Gastroesophageal sphincter (tissue), 4 donors: ENCODE data around the gene ADAMTSL2. TPM values are rescaled to one million over a fixed set of nuclear protein-coding genes. Genes with fewer than 3 reads are reported as not detected.
A peak's percentile ranks its signal among the peaks of the same experiment; 100 is the strongest.

Source experiments
- ATAC-seq: fragments of 150-250 bp; one replicate; pipeline ENCODE4 v1.9.1; 2016; ENCODE audit warnings: mild to moderate bottlenecking, moderate library complexity
- H3K27ac ChIP-seq, 4 donors: fragments of 200-600 bp; sonication (generic) in 3 of 4; 1 replicate in 3 of 4; 2 replicates in 1 of 4; pipeline ENCODE4 v1.5.1; 2016 to 2019
- H3K27me3 ChIP-seq: fragments of 200-600 bp; sonication (generic); one replicate; pipeline ENCODE4 v1.5.1; 2019
- H3K36me3 ChIP-seq, 2 donors: fragments of 200-600 bp; sonication (generic); one replicate each; pipeline ENCODE4 v1.5.1; 2019; ENCODE audit warnings: control low read depth in 1 of 2
- H3K4me1 ChIP-seq, 3 donors: fragments of 200-600 bp; sonication (generic); 1 replicate in 2 of 3; 2 replicates in 1 of 3; pipeline ENCODE4 v1.5.1; 2016 to 2019; ENCODE audit warnings: control low read depth in 2 of 3
- H3K4me3 ChIP-seq, 2 donors: fragments of 200-600 bp; sonication (generic); one replicate each; pipeline ENCODE4 v1.5.1; 2019; ENCODE audit warnings: mild to moderate bottlenecking in 1 of 2, moderate library complexity in 1 of 2
- H3K9me3 ChIP-seq, 3 donors: fragments of 200-600 bp; sonication (generic); one replicate each; pipeline ENCODE4 v1.5.1; 2017 to 2019; ENCODE audit warnings: control low read depth in 2 of 3
- CTCF ChIP-seq, 4 experiments: fragments of 200-600 bp in 2 of 4; fragments of 450-650 bp in 2 of 4; sonication (generic) in 1 of 4; IDR thresholded peaks; one replicate each; pipeline ENCODE4 v1.5.1; 2017 to 2019; ENCODE audit warnings: antibody characterized with exemption in 4 of 4, mild to moderate bottlenecking in 2 of 4, moderate library complexity in 2 of 4
- EP300 ChIP-seq: sonication (generic); formaldehyde crosslinking; IDR thresholded peaks from one replicate; pipeline ENCODE4 v1.6.1; 2017; ENCODE audit warnings: antibody characterized with exemption, mild to moderate bottlenecking
- POLR2A ChIP-seq, 2 donors: fragments of 450-650 bp; IDR thresholded peaks; one replicate each; pipeline ENCODE4 v1.6.1; 2017; ENCODE audit warnings: antibody characterized with exemption in 2 of 2, mild to moderate bottlenecking in 2 of 2, moderate library complexity in 1 of 2
- POLR2AphosphoS5 ChIP-seq: sonication (generic); formaldehyde crosslinking; IDR thresholded peaks from one replicate; pipeline ENCODE4 v1.6.1; 2017; ENCODE audit warnings: antibody characterized with exemption
- WGBS, 2 donors: methylation state at CpG; one replicate each; pipeline ENCODE4 v1.1.5; 2018; ENCODE audit warnings: low coverage in 1 of 2; 5-methylcytosine and 5-hydroxymethylcytosine counted together
- total RNA-seq, 4 donors: library from RNA; depleted of rRNA; stranded (reverse); fragments of >200 nt; gene quantifications; one replicate each; pipeline ENCODE4 v1.1.0, GENCODE V29; 2016

ADAMTSL2 gene
- total RNA-seq, 4 donors from 2014 or later, result 2.0 to 5.8 (median 3.1) TPM

- Histone ChIP-seq H3K27me3 (peaks cover 12% of the 10 kb centered on the region), H3K36me3 (peaks cover 0 to 23% of the 10 kb centered on the region in 2 donors), H3K4me3 (peak overlapping the region in 1 of 2 donors; percentile 6), H3K27ac (peak overlapping the region in 3 of 4 donors; percentile 59 to 67 (median 63)), H3K9me3 (no peaks in the 10 kb centered on the region), H3K4me1 (peaks cover 0 to 48% (median 20%) of the 10 kb centered on the region in 3 donors)
- no peak for ATAC-seq
- no peak for TF ChIP-seq EP300
- TF ChIP-seq POLR2AphosphoS5, result no peak
- TF ChIP-seq POLR2A (IDR thresholded peaks at IDR 0.05), result no peak
- TF ChIP-seq CTCF (IDR thresholded peaks at IDR 0.05), result no peak
- 39 to 42% methylated on average over 13 to 22 of the region's 31 CpGs for WGBS, 2 donors
Observed at GRCh38 chr9:133558191-133559126, 24.0 kb downstream of the ADAMTSL2 start.

- no peak for ATAC-seq
- peak overlapping the region in 3 of 4 donors; percentile 31 to 59 (median 31) for H3K27ac ChIP-seq
- peaks cover 0 to 58% (median 26%) of the 10 kb centered on the region in 3 donors for H3K4me1 ChIP-seq
- TF ChIP-seq POLR2A (IDR thresholded peaks at IDR 0.05), result no peak
- TF ChIP-seq POLR2AphosphoS5, result no peak
- no peak for TF ChIP-seq EP300
- TF ChIP-seq CTCF (IDR thresholded peaks at IDR 0.05), result no peak
- no peak overlapping the region for H3K4me3 ChIP-seq
- peaks cover 0 to 14% of the 10 kb centered on the region in 2 donors for H3K36me3 ChIP-seq
- H3K27me3 ChIP-seq, result peaks cover 12% of the 10 kb centered on the region
- 7% methylated on average over 5 of the region's 15 CpGs; no CpG with 5 or more reads in 1 of the 2 donors for WGBS, 2 donors
- no peaks in the 10 kb centered on the region for H3K9me3 ChIP-seq
Observed at GRCh38 chr9:133560311-133560710, 25.8 kb downstream of the ADAMTSL2 start.

- peaks cover 12% of the 10 kb centered on the region for H3K27me3 ChIP-seq
- WGBS, 2 donors, result no CpG with 5 or more reads among the region's 22 CpGs
- peaks cover 0 to 64% (median 30%) of the 10 kb centered on the region in 3 donors for H3K4me1 ChIP-seq
- peak overlapping the region in 2 of 4 donors; percentile 16 to 59 for H3K27ac ChIP-seq
- peaks cover 0 to 8% of the 10 kb centered on the region in 2 donors for H3K36me3 ChIP-seq
- no peak for ATAC-seq
- TF ChIP-seq EP300 (no peak), POLR2AphosphoS5 (no peak), POLR2A (IDR thresholded peaks at IDR 0.05) (no peak)
- H3K9me3 ChIP-seq, result no peaks in the 10 kb centered on the region
- H3K4me3 ChIP-seq, result no peak overlapping the region
Observed at GRCh38 chr9:133560944-133561343, 26.4 kb downstream of the ADAMTSL2 start.

- Histone ChIP-seq H3K27me3 (peaks cover 12% of the 10 kb centered on the region), H3K27ac (peak overlapping the region in 2 of 4 donors; percentile 31 to 59), H3K4me1 (peaks cover 0 to 74% (median 30%) of the 10 kb centered on the region in 3 donors), H3K9me3 (no peaks in the 10 kb centered on the region), H3K36me3 (no peaks in the 10 kb centered on the region), H3K4me3 (no peak overlapping the region)
- 100% methylated on average over 1 of the region's 32 CpGs; no CpG with 5 or more reads in 1 of the 2 donors for WGBS, 2 donors
- TF ChIP-seq CTCF (IDR thresholded peaks at IDR 0.05), result no peak
- no peak for TF ChIP-seq POLR2A (IDR thresholded peaks at IDR 0.05)
- no peak for TF ChIP-seq POLR2AphosphoS5
- TF ChIP-seq EP300, result no peak
- no peak for ATAC-seq
Observed at GRCh38 chr9:133561976-133562554, 27.6 kb downstream of the ADAMTSL2 start.

- no CpG with 5 or more reads among the region's 54 CpGs for WGBS, 2 donors
- peak overlapping the region in 3 of 4 donors; percentile 49 to 80 (median 74) for H3K27ac ChIP-seq
- no peak overlapping the region for H3K4me3 ChIP-seq
- H3K4me1 ChIP-seq, result peaks cover 0 to 70% (median 28%) of the 10 kb centered on the region in 3 donors
- no peaks in the 10 kb centered on the region for H3K9me3 ChIP-seq
- ATAC-seq, result no peak
- no peaks in the 10 kb centered on the region for H3K36me3 ChIP-seq
- TF ChIP-seq POLR2AphosphoS5, result no peak
- no peak for TF ChIP-seq CTCF (IDR thresholded peaks at IDR 0.05)
- TF ChIP-seq POLR2A (IDR thresholded peaks at IDR 0.05), result no peak
- TF ChIP-seq EP300, result no peak
- H3K27me3 ChIP-seq, result peaks cover 12% of the 10 kb centered on the region
Observed at GRCh38 chr9:133562611-133563290, 28.2 kb downstream of the ADAMTSL2 start.
